ENCODE data around the gene TMEM222. TPM values are rescaled to one million over a fixed set of nuclear protein-coding genes. Genes with fewer than 3 reads are reported as not detected.

The TMEM222 gene
- total and polyA plus RNA-seq, 2 of the 4 experiments (the other 2 are of a cell fraction) = 19.9 to 54.1 TPM

GRCh38 chr1:27346357-27346756 is 24.4 kb downstream of the TMEM222 start:
- H3K9me3 ChIP-seq (ENCODE audit: control insufficient read depth, insufficient read depth, low read length) = no peaks in the 10 kb centered on the region
- in situ Hi-C loops (cut with MboI; ENCODE audit: low sequenced_read_pairs) = no loop called here
- H3K9me1 ChIP-seq (ENCODE audit: insufficient read depth, low read length) = peaks cover 3% of the 10 kb centered on the region
- H2BK120ac ChIP-seq (ENCODE audit: low read depth, low read length) = no peak overlapping the region
- no peak overlapping the region for H4K91ac ChIP-seq (ENCODE audit: insufficient read depth, low read depth, low read length)
- BruUV-seq (replicated peaks) = no TSS peak
- ChIA-PET POLR2A (ENCODE audit: unreplicated experiment) (no interaction called here), CTCF (interaction anchor here (0.9 kb wide), 1 partner anchor 14 kb away, joined by 4 read pairs; no protein-coding TSS in a partner anchor)
- no peak overlapping the region for H3K4ac ChIP-seq (ENCODE audit: low read depth, low read length)
- intact Hi-C loops (cut with micrococcal nuclease) = no loop called here
- no peak overlapping the region for H3K27ac ChIP-seq (ENCODE audit: insufficient read depth, low read length)
- no peak overlapping the region for H2AK5ac ChIP-seq (ENCODE audit: low read depth, low read length)
- TF ChIP-seq SMC3 (IDR thresholded peaks at IDR 0.05; ENCODE audit: low read depth, low read length) (no peak), NFE2L2 (IDR thresholded peaks at IDR 0.05; ENCODE audit: low read depth, low read length) (no peak), FOS (IDR thresholded peaks at IDR 0.05; ENCODE audit: low read depth, low read length) (no peak), RCOR1 (IDR thresholded peaks at IDR 0.05; ENCODE audit: insufficient replicate concordance, low read length) (no peak), MAFK (IDR thresholded peaks at IDR 0.05; ENCODE audit: low read depth, low read length) (no peak), MXI1 (IDR thresholded peaks at IDR 0.05; ENCODE audit: borderline replicate concordance, low read depth, low read length) (no peak), RFX5 (IDR thresholded peaks at IDR 0.05; ENCODE audit: low read depth, low read length) (no peak), BHLHE40 (IDR thresholded peaks at IDR 0.05; ENCODE audit: low read depth, low read length) (no peak)
- TF ChIP-seq, protein P1, sequence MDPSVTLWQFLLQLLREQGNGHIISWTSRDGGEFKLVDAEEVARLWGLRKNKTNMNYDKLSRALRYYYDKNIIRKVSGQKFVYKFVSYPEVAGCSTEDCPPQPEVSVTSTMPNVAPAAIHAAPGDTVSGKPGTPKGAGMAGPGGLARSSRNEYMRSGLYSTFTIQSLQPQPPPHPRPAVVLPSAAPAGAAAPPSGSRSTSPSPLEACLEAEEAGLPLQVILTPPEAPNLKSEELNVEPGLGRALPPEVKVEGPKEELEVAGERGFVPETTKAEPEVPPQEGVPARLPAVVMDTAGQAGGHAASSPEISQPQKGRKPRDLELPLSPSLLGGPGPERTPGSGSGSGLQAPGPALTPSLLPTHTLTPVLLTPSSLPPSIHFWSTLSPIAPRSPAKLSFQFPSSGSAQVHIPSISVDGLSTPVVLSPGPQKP (IDR thresholded peaks at IDR 0.05; ENCODE audit: borderline replicate concordance, low read depth, low read length) = no peak
- TF ChIP-seq, protein P2, sequence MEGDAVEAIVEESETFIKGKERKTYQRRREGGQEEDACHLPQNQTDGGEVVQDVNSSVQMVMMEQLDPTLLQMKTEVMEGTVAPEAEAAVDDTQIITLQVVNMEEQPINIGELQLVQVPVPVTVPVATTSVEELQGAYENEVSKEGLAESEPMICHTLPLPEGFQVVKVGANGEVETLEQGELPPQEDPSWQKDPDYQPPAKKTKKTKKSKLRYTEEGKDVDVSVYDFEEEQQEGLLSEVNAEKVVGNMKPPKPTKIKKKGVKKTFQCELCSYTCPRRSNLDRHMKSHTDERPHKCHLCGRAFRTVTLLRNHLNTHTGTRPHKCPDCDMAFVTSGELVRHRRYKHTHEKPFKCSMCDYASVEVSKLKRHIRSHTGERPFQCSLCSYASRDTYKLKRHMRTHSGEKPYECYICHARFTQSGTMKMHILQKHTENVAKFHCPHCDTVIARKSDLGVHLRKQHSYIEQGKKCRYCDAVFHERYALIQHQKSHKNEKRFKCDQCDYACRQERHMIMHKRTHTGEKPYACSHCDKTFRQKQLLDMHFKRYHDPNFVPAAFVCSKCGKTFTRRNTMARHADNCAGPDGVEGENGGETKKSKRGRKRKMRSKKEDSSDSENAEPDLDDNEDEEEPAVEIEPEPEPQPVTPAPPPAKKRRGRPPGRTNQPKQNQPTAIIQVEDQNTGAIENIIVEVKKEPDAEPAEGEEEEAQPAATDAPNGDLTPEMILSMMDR (conservative IDR thresholded peaks at IDR 0.05; ENCODE audit: low read depth, low read length) = no peak
- H3K56ac ChIP-seq (ENCODE audit: extremely low read depth, insufficient read depth, low read length) = no peak overlapping the region
- H2BK15ac ChIP-seq (ENCODE audit: low read depth, low read length) = no peak overlapping the region
- H3K18ac ChIP-seq (ENCODE audit: low read depth, low read length) = no peak overlapping the region
- no peak for ATAC-seq (ENCODE audit: low read depth)
- dilution Hi-C loops (cut with HindIII; ENCODE audit: low sequenced_read_pairs, unreplicated experiment) = no loop called here
- no peaks in the 10 kb centered on the region; the same call in 1 of the 2 replicates for H3K27me3 ChIP-seq (ENCODE audit: control insufficient read depth, insufficient read depth, low read length)
- H3K4me3 ChIP-seq (ENCODE audit: insufficient read depth, low read depth, low read length) = no peak overlapping the region
- no peak overlapping the region for H3K23ac ChIP-seq (ENCODE audit: low read depth, low read length)
- H3K4me1 ChIP-seq (ENCODE audit: control insufficient read depth, insufficient read depth, low read length) = peaks cover 14% of the 10 kb centered on the region
- no peak overlapping the region for H2BK5ac ChIP-seq (ENCODE audit: low read depth, low read length, poor library complexity, severe bottlenecking)
- no peaks in the 10 kb centered on the region for H3K79me1 ChIP-seq (ENCODE audit: low read depth in 1 of 2, low read length in 2 of 2)
- no peak for DNase-seq
- H4K20me1 ChIP-seq (ENCODE audit: insufficient read depth, low read length) = no peaks in the 10 kb centered on the region
- no peak overlapping the region for H3K9ac ChIP-seq (ENCODE audit: low read depth, low read length)
- H3K36me3 ChIP-seq (ENCODE audit: control insufficient read depth, insufficient read depth, low read length) = no peaks in the 10 kb centered on the region
- H3K14ac ChIP-seq (replicated peaks; ENCODE audit: low read depth, low read length) = no peak overlapping the region
- H2AFZ ChIP-seq (replicated peaks; ENCODE audit: low read length, poor library complexity) = no peak overlapping the region
- no peak overlapping the region for H3K4me2 ChIP-seq (ENCODE audit: low read depth, low read length)
- H4K8ac ChIP-seq (ENCODE audit: low read depth in 2 of 2, low read length in 2 of 2) = no peak overlapping the region
- H2AK9ac ChIP-seq (replicated peaks; ENCODE audit: low read depth, low read length, poor library complexity) = no peak overlapping the region
- WGBS, 2 experiments (ENCODE audit: extremely low coverage in 2 of 2, insufficient read length in 1 of 2) = no CpG with 5 or more reads among the region's 8 CpGs
- H2BK20ac ChIP-seq (ENCODE audit: low read depth, low read length) = no peak overlapping the region
- H4K5ac ChIP-seq (ENCODE audit: low read depth, low read length) = no peak overlapping the region

Data from IMR-90 (cell line).